ENCODE results near the gene ACTRT2. TPM values are rescaled to one million over a fixed set of nuclear protein-coding genes. Genes with fewer than 3 reads are reported as not detected.

Gene ACTRT2
- total RNA-seq, 1 experiment from 2014 or later: not detected

DNA sequence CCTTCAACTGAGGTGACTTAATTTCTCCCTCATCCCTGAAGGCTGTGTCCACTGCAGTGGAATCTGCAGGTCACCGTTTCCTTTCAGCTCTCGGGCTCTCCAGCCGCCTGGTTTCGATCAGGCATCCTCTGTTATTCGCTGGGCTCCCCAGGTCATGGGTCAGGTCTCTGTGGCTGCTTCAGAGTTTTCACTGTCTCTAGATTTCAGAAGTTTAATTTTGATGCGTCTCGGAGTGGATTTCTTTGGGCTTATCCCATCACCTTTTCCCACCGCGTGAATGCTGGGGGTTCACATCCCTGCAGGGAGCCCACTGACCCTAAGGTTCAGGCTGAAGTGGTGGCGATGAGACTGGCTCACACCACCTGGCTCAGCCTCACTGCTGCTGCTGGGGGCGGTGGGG is 3.3 kb downstream of the ACTRT2 start:
- Histone ChIP-seq H3K27me3 (peaks cover 21% of the 10 kb centered on the region), H3K4me1 (no peaks in the 10 kb centered on the region), H3K27ac (no peak overlapping the region), H3K36me3 (no peaks in the 10 kb centered on the region), H3K4me3 (no peak overlapping the region), H3K9me3 (replicated peaks) (no peaks in the 10 kb centered on the region)
- DNase-seq: no peak

DNA sequence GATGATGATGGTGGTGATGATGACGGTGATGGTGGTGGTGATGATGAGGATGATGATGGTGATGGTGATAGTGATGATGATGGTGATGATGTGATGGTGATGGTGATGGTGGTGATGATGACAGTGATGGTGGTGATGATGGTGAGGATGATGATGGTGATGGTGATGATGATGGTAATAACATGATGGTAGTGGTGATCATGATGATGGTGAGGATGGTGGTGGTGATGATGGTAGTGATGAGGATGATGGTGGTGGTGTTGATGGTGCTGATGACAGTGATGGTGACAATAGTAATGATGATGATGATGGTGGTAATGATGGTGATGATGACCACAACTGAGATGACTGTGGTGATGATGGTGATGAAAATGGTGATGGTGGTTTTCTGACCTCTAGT is 4.9 kb downstream of the ACTRT2 start:
- peaks cover 37% of the 10 kb centered on the region for H3K27me3 ChIP-seq
- no peaks in the 10 kb centered on the region for H3K9me3 ChIP-seq (replicated peaks)
- no peaks in the 10 kb centered on the region for H3K4me1 ChIP-seq
- DNase-seq: no peak
- H3K36me3 ChIP-seq: no peaks in the 10 kb centered on the region
- no peak overlapping the region for H3K27ac ChIP-seq
- H3K4me3 ChIP-seq: no peak overlapping the region

DNA sequence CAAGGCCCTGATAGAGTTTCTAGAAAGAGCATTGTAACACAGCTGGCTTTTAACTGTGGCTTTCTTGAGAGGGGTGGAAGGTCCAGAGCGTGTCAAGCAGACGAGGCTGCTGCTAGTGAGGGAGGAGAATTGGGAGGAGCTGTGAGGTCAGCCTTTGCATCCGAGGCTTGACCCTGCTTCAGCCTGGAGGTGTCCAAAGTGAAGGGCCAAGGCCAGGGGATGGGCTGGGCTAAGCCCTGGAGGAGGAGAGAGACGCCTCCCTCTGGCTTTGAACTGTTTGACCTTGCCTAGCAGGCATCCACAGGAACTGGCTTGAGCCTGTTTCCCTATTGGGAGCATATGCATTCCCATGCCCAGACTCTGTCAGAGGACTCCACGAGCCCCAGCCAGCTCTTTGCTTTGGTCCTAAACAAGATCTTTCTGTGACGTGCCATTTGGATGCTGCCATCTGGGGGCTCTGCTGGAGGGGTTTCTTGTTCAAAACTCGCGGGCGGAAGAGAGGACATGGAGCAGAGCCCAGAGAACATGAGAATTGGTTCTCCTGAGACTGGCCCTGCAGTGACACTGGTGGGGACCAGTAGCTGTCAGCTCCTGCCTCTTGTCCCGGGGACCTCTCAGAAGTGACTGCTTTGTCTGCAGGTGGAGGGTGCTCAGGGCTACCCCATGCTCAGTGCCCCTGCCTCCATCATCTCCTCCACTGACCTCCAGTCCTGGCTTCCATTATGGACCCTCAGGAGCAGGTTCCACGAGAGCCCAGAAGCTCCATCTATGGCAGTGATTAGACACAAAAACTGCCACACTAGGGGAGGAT is 5.5 kb downstream of the ACTRT2 start:
- Histone ChIP-seq H3K27me3 (peaks cover 43% of the 10 kb centered on the region), H3K4me3 (no peak overlapping the region), H3K27ac (no peak overlapping the region), H3K4me1 (no peaks in the 10 kb centered on the region), H3K36me3 (no peaks in the 10 kb centered on the region), H3K9me3 (replicated peaks) (no peaks in the 10 kb centered on the region)
- no peak for DNase-seq

DNA sequence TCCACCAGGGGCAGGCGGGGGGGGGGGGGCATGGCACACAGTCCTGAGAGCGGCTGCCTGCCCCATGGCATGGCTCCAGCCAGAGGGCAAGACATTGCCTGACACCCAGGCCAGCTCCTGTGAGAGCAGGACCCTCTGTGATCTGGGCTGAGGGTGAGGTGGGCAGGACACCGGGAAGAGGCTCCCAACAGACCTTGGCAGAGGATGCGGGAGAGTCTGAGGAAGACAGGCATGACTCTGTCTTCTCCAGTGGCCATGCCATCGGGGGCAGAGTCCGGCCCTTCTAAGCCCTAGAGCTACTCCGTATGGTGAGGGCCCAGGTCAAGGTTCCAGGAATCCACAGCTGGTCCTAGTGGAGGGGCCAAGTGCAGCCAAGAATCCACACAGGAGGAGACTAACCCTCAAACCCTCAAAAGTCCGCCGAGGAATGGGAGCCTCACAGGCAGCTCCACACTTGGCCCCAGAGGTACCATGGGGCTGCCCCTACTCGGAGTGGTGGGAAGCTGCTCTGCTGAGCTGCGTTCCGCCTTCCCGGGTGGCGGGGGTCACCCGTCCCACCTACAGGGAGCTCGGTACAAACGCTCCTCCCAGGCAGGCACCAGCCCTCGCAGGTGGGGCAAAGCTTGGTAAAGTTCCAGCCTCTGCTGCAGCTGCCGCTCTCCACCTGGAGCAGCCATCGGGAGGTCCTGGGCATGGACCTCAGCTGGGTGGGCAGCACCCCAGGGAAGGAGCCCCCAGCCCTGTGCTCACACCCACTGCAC is 6.5 kb downstream of the ACTRT2 start:
- no peak overlapping the region for H3K4me3 ChIP-seq
- no peak for DNase-seq
- H3K27me3 ChIP-seq: peaks cover 53% of the 10 kb centered on the region
- no peaks in the 10 kb centered on the region for H3K36me3 ChIP-seq
- H3K9me3 ChIP-seq (replicated peaks): no peaks in the 10 kb centered on the region
- no peak overlapping the region for H3K27ac ChIP-seq
- no peaks in the 10 kb centered on the region for H3K4me1 ChIP-seq

DNA sequence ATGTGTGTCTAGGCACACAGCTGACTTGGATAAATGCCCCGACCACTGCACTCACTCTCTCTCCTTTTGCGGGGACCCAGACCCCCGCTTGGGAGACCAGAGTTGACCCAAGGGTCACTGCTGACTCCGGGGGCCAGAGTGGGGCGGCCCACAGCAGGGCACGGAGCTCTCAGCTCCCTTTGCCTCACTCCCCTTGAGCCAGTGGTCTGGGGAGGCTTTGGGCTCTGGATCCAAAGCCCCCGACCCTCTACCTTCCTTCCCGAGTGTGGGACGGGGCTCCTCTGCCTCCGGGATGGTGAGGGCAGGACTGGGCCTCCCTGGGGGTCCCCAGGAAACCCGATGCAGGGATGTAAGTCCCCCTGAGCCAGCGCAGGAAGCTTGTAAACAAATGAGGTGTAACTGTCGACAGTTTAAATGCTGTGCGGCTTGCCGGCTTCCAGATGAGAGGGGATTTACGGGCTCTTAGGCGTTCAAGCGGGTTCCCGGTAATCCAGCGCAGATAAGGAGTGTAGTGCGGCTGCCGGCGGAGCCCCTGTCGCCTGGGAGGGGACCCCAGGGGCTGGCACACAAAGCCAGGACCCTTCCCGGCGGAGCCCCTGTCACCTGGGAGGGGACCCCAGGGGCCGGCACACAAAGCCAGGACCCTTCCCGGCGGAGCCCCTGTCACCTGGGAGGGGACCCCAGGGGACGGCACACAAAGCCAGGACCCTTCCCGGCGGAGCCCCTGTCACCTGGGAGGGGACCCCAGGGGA is 7.4 kb downstream of the ACTRT2 start:
- Histone ChIP-seq H3K36me3 (no peaks in the 10 kb centered on the region), H3K4me3 (no peak overlapping the region), H3K9me3 (replicated peaks) (no peaks in the 10 kb centered on the region), H3K27me3 (peaks cover 60% of the 10 kb centered on the region), H3K4me1 (no peaks in the 10 kb centered on the region), H3K27ac (no peak overlapping the region)
- no peak for DNase-seq

DNA sequence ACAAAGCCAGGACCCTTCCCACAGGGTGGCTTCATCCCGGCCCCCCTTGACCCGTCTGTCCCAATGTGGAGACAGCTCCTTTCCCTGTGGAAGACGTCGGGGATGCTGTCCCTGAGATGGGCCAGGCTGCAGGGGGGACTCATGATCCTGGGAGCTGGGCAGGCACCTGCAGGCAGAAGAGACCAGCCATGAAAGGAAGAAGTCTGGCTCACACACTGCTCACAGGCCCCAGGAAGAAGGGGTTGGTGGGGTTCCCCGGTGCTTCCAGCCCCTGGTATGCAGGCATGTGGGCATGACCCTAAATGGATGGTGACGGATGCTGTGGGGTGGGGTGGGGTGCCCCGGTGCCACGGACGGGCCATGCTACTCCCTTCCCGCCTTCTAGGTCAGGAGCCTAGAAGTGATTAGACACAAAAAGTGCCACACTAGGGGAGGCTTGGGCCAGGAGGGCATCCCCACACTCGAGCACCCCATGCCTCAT is 8.3 kb downstream of the ACTRT2 start:
- H3K27ac ChIP-seq: no peak overlapping the region
- H3K9me3 ChIP-seq (replicated peaks): no peaks in the 10 kb centered on the region
- DNase-seq: no peak
- H3K36me3 ChIP-seq: no peaks in the 10 kb centered on the region
- no peaks in the 10 kb centered on the region for H3K4me1 ChIP-seq
- H3K4me3 ChIP-seq: no peak overlapping the region
- H3K27me3 ChIP-seq: peaks cover 63% of the 10 kb centered on the region

DNA sequence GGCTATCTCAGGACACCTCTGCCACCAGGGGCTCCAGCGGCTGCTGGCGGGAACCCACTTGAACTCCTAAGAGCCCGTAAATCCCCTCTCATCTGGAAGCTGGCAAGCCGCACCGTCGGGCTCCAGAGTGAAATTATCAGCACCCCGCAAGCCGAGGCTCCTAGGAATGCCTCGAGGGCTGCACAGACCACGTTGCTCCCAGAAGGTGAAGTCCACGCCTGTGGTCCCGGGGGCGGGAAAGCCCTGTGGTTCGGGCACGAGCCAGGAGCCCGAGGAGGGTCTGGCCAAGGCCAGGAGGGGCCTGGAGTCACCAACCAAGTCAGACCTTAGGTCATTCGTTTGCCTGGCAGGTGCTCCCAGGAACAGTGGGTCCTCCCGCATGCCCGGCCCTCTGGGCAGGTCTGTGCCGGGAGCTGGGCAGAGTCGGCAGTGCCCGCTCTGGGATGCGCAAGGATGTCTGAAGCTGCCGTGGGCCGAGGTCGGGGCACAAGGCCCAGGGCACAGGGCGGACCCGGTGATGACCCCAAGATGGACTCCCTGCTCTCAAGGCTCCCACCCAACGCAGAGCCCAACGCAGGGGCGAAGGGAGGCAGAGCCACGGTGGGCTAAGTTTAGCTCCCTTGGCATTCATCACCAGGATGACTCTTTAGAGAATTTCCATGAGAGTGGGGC is 8.9 kb downstream of the ACTRT2 start:
- no peak for DNase-seq
- peaks cover 63% of the 10 kb centered on the region for H3K27me3 ChIP-seq
- no peaks in the 10 kb centered on the region for H3K9me3 ChIP-seq (replicated peaks)
- no peaks in the 10 kb centered on the region for H3K36me3 ChIP-seq
- H3K4me1 ChIP-seq: no peaks in the 10 kb centered on the region
- no peak overlapping the region for H3K4me3 ChIP-seq
- H3K27ac ChIP-seq: no peak overlapping the region

DNA sequence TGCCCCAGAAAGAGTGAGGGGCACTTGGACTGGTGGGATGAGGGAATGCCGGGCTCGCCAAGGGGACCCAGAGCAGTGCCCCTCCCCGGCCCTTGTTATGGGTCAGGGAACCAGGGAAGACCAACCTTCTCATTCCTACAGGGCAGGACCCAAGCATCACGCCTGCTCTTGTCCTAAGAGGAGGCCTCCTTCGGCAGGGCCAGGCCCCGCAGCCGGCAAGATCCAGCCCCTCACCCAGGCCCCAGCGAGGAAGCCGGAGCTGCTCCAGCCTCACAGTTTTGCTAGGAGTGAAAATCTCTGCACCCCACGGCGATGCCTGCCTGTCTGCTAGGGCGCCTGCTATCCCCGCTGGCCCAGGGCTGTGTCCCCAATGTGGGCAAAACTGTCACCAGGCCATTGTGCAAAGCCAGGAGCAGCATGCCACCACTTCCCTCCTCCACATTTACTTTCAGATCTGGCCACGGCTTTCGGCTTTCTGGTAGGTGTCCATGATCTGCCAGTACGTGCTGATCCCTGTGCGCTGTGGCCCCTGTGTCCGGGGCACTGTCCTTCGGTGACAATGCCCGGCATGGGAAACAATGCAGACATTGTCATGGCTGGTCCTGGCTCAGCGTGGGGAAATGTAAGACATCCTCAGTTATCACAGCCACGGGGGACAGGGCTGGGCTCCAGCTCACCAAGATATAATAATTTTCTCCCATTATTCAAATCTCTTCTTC is 9.6 kb downstream of the ACTRT2 start:
- no peak overlapping the region for H3K4me3 ChIP-seq
- H3K27ac ChIP-seq: no peak overlapping the region
- no peak for DNase-seq
- no peaks in the 10 kb centered on the region for H3K4me1 ChIP-seq
- peaks cover 59% of the 10 kb centered on the region for H3K27me3 ChIP-seq
- no peaks in the 10 kb centered on the region for H3K9me3 ChIP-seq (replicated peaks)
- no peaks in the 10 kb centered on the region for H3K36me3 ChIP-seq

DNA sequence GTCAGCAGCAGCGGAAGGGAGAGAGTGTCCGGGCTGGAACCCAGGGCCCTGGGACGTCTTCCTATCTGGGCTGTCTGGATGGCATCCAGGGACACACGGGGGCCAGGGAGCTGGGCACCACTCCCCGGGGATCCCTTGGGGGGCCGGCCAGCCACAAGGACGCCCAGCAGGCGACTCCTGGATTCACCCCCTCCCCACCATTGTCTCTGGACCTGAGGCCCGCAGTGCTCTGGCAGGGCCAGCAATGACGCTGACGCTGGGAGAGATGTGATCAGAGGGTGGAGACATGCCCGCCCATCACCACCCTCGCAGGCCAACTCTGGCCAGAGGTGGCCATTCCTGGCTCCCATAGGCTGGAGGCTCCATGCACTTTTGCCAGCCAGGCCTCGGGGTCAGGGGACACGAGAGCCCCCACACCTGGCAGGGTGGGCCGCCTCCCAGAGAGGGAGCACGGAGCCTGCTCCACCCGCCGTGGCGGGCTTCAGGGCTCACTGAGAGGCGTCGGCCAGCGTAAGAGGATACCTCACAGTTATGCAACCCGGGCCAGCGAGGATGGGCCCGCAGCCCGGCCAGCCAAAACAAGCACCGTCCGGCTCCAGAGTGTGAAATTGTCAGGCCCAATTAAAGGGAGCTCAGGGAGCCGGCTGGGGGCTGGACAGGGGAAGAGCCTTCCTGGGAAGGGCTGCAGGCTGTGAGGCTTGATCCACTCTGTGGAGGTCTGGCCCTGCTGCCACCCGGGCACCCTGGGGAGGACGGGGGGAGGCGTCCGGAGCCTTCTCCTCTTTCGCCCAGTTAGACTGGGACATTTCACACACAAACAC is 10.3 kb downstream of the ACTRT2 start:
- Histone ChIP-seq H3K4me3 (no peak overlapping the region), H3K9me3 (replicated peaks) (no peaks in the 10 kb centered on the region), H3K27me3 (peaks cover 59% of the 10 kb centered on the region), H3K4me1 (no peaks in the 10 kb centered on the region), H3K27ac (no peak overlapping the region), H3K36me3 (no peaks in the 10 kb centered on the region)
- no peak for DNase-seq

DNA sequence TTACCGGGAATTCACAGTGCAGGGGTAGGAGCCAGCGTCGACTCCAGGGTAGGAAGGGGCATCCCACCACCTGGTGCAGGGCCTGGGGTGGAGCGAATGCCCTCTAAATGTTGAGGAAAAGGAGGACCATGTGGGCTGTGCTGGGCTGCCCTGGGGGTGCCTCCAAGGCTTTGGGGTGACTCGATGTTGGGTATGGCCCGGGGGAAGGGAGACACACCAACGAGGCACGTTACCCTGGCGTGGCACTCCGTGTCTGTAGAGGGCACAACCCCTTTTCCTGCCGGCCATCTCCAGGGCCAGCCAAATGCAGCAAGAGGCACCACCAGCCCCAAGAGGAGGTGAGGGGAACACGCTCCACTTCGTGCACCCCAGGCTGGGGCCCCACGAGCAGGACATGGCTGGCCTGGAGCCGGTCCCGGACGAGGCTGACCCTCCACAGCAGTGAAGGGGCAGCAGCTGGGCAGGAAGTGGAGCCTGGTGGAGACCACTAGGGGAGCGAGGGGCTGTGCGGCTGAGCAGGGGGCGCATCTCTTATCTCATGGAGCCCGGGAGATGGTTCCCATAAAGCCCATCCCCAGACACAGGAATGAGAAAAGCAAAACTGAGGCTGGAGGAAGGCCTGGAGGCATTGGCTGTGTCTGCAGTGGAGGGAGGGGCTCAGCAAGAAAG is 11.2 kb downstream of the ACTRT2 start:
- Histone ChIP-seq H3K27ac (no peak overlapping the region), H3K4me1 (no peaks in the 10 kb centered on the region), H3K27me3 (peaks cover 59% of the 10 kb centered on the region), H3K9me3 (replicated peaks) (no peaks in the 10 kb centered on the region), H3K36me3 (no peaks in the 10 kb centered on the region), H3K4me3 (no peak overlapping the region)
- no peak for DNase-seq

DNA sequence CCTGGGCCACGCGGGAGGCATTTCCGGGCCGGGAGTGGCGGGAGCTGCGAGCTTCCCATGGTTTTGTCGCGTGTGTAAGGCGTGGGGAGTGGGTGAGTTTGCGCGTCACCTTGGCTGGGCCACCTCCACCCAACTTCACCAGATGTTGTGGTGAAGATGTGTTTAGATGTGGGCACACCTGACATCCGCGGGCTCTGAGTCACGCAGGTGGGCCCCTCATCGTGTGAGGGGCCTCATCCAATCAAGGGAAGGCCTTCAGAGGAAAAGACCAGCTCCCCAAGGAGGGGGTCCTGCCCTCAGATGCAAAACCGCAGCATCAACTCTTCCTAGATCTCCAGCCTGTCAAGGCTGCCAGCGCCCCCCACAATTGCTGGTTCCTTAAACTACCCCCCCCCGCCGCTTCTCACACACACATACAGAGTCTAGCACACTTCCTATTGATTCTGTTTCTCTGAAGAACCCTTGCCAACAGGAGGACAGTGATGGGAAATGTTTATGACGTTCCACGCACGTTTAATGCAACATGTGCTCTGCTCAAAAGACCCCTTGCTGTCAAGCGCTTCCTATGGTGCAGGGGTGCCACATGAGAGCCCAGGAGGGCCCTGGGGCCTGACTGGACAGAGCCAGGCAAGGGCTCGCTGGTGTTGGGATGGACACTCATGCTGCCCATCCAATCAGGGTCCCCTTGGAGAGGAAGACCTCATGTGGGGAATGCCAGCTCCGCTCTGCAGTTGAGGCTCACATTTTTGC is 11.9 kb downstream of the ACTRT2 start:
- no peak for DNase-seq
- Histone ChIP-seq H3K4me3 (no peak overlapping the region), H3K27me3 (peaks cover 60% of the 10 kb centered on the region), H3K36me3 (no peaks in the 10 kb centered on the region), H3K4me1 (no peaks in the 10 kb centered on the region), H3K27ac (no peak overlapping the region), H3K9me3 (replicated peaks) (no peaks in the 10 kb centered on the region)

DNA sequence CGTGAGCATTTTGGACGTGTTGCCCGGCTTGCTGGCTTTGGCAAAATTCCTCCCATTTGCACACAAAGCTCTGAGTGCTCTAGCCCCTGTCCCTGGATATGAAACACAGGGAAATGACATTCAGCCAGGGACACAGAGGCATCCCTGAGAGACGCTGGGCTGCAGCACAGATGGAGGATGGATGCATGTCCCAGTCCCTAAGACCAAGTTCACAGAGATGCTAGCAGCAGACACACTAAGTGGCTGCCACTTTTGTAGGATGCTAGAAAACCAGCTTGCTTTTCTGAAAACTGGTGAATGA is 12.5 kb downstream of the ACTRT2 start:
- no peak overlapping the region for H3K27ac ChIP-seq
- no peaks in the 10 kb centered on the region for H3K36me3 ChIP-seq
- H3K9me3 ChIP-seq (replicated peaks): no peaks in the 10 kb centered on the region
- DNase-seq: no peak
- no peak overlapping the region for H3K4me3 ChIP-seq
- H3K4me1 ChIP-seq: no peaks in the 10 kb centered on the region
- peaks cover 55% of the 10 kb centered on the region for H3K27me3 ChIP-seq

DNA sequence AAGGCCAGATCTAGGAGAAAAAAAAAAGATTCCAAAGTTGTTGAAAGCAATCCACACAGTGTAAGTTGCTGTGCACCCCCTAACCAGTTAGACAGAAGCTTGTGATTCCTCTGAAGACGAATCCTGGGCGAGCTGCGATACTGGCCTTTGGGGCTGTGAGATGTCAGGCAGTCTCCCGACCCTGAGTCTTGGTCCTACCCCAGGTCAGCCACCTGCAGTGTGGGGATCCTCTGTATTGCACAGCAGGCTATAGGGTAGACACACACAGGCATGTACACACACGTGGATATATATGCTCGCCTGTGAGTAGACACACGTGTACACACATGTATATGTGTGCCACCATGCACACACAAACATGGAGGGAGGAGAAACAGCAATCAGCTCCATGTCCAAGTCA is 12.9 kb downstream of the ACTRT2 start:
- no peaks in the 10 kb centered on the region for H3K9me3 ChIP-seq (replicated peaks)
- DNase-seq: no peak
- no peaks in the 10 kb centered on the region for H3K4me1 ChIP-seq
- H3K27ac ChIP-seq: no peak overlapping the region
- no peaks in the 10 kb centered on the region for H3K36me3 ChIP-seq
- H3K27me3 ChIP-seq: peaks cover 54% of the 10 kb centered on the region
- H3K4me3 ChIP-seq: no peak overlapping the region
